SHP77 (cell line): ENCODE results near the gene EBLN2.

Experiments
- DNase-seq, 2 experiments: peaks; one replicate each; lab custom pipeline; 2025; lab: John Stamatoyannopoulos, UW

The EBLN2 gene

DNA sequence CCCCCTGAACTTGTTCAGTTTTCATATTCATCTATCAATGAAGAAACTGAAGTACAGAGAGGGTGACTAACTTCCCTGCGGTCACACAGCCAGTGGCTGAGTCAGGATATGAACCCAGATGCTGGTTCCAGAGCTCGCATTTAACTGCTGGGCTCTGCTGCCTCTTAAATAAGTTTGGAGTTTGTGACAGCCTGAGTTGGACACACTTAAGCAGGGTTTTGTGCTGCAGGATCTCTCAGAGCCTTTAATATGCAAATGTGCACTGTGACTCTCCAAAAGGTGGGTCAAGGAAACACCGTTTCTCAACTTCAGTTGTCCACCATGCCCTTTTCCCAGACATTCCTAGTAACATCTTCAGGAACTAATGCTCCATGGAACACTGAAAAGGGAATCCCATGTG is 45.8 kb downstream of the EBLN2 start:
- DNase-seq, result no peak

DNA sequence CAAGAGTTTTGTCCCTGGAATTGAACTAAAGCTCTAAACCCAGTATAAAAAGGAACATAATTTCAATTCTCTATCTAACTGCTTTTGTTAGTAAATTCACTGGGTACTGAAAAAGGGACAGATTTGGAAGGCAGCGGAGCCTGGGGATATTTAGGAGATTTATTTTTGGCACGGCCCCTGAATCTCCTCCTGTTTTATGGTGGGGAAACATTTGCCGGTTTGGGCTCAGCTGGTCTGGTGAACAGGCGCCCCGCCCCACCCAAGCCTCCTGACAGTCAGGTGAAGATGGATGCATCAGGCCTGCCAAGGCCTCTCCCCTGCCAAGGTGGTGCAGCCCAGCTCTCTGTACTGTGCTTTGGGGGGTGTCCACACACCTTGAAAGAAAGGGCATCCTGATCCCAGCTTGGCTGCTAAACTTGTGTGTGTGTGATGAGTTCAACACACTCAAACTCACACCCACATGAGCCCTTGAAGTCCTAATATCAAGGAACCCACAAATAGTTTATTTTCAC is 46.3 kb downstream of the EBLN2 start:
- DNase-seq, result no peak

DNA sequence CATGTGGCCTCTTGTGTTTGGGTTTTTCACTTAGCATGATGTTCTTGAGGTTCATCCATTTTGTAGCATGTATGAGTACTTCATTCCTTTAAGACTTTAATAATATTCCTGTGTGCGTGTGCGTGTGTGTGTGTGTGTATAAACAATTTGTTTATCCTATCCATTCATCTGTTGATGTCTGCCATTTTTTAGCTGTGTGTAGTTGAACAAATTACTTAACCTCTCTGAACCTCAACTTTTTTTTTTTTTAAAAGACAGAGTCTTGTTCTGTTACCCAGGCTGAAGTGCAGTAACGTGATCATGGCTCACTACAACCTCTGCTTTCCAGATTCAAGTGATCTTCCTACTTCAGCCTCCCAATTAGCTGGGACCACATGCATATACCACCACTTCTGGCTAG is 47.3 kb downstream of the EBLN2 start:
- DNase-seq, result no peak

DNA sequence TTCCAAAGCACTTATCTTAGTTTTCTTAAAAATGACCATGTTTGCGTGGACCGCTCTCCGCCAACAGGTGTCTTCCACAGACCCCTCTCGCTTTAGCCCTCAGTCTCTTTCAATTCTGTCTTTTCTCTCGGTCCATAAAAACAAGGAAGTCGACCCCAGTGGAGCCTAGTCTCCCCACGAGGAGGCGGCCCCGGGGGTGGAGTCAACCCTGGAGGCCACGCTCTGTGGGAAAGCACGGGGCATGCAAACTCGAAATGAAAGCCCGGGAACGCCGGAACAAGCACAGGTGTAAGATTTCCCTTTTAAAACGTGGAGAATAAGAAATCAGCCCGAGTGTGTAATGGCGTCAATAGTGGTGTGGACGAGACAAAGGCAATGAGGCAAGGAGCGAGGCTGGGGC is 49.1 kb downstream of the EBLN2 start:
- DNase-seq, result no peak
